ENCODE data around the gene PLOD3.
"Not testable (repeated sequence)": the region's sequence is repeated elsewhere in the genome, so short reads cannot be mapped to it uniquely, and the experiment has no call there.

Gene PLOD3

DNA sequence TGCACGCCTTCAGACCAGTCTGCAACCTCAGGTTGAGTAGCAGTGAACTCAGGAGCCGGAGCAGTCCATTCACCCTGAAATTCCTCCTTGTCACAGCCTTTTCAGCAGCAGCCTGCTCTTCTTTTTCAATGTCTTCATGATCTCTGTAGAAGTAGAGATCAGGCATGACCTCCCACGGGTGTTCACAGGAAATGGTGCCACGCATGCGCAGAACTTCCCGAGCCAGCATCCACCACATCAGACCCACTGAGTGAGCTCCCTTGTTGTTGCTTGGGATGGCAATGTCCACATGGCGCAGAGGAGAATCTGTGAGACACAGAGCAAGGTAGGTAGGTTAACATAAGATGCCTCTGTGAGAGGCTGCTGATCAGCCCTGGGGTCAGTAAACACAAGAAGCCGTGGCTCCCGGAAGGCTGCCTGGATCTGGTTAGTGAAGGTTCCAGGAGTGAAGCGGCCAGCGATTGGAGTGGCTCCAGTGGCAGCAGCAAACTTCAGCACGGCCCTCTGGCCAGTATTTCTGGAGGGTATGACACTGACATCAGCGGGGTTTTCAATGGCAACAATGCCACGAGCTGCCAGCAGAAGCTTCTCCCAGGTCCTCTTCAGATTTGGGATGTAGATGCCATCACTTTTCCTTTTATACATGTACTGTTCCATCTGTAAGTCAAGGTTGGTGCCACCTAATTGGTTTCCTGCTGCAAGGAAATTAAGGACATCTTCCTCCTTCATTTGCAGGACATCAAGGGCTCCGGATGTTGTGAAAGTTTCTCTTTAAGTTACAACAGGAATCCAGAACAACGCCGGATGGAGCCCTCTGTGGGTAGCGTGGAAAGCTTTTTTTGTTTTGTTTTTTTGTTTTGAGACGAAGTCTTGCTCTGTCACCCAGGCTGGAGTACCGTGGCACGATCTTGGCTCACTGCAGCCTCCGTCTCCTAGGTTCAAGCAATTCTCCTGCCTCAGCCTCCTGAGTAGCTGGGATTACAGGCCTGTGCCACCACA is 13.3 kb downstream of the PLOD3 start:
- Histone ChIP-seq H3K27me3 (replicated peaks in 2 of 5; ENCODE audit: control insufficient read depth in 4 of 5, insufficient read depth in 5 of 5, low read length in 4 of 5) (peaks cover 0 to 53% (median 22%) of the 10 kb centered on the region in 5 experiments), H3K36me3 (ENCODE audit: control insufficient read depth in 4 of 4, insufficient read depth in 4 of 4, low read length in 3 of 4) (peaks cover 0 to 21% (median 8%) of the 10 kb centered on the region in 4 experiments)
- CTCF ChIA-PET, result interaction anchor here (0.9 to 1.6 kb wide), 5 partner anchors 9 to 40 kb away, joined by 3 to 4 read pairs (median 3); partner anchors contain the start of genes PLOD3 and ZNHIT1
- POLR2A ChIA-PET, result interaction anchor here (0.5 kb wide), 1 partner anchor 60 kb away, joined by 3 read pairs; no protein-coding TSS in a partner anchor
- not testable (repeated sequence) for H3K4me3 ChIP-seq (ENCODE audit: control insufficient read depth in 1 of 7, extremely low read depth in 1 of 7, insufficient read depth in 4 of 7, low read depth in 2 of 7, low read length in 6 of 7); H3K27ac ChIP-seq (ENCODE audit: insufficient read depth in 1 of 2, low read depth in 1 of 2, low read length in 2 of 2, poor library complexity in 1 of 2, severe bottlenecking in 2 of 2); H3K9me3 ChIP-seq (ENCODE audit: control extremely low read depth in 1 of 5, control insufficient read depth in 4 of 5, insufficient read depth in 2 of 5, low read depth in 1 of 5, low read length in 4 of 5); DNase-seq; H3K4me1 ChIP-seq (ENCODE audit: control extremely low read depth in 1 of 4, control insufficient read depth in 4 of 4, insufficient read depth in 4 of 4, low read length in 3 of 4)
- WGBS (ENCODE audit: insufficient coverage), result 84% methylated on average over 16 of the region's 22 CpGs

DNA sequence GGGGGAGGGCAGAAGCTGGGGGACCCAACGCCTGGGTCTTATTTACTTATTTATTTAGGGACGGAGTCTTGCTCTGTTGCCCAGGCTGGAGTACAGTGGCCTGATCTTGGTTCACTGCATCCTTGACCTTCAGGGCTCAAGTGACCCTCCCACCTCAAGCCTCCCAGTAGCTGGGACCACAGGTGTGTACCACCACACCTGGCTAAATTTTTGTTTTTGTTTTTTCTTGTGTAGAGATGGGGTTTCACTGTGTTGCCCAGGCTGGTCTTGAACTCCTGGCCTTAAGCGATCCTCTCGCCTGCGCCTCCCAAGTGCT is 14.8 kb downstream of the PLOD3 start:
- peaks cover 0 to 10% (median 5%) of the 10 kb centered on the region in 4 experiments for H3K36me3 ChIP-seq (ENCODE audit: control insufficient read depth in 4 of 4, insufficient read depth in 4 of 4, low read length in 3 of 4)
- DNase-seq, result no peak
- POLR2A ChIA-PET, result no interaction called here
- H3K27ac ChIP-seq (ENCODE audit: insufficient read depth in 1 of 2, low read depth in 1 of 2, low read length in 2 of 2, poor library complexity in 1 of 2, severe bottlenecking in 2 of 2), result no peak overlapping the region
- 96% methylated on average over 5 of the region's 5 CpGs for WGBS (ENCODE audit: insufficient coverage)
- H3K9me3 ChIP-seq (ENCODE audit: control extremely low read depth in 1 of 5, control insufficient read depth in 4 of 5, insufficient read depth in 2 of 5, low read depth in 1 of 5, low read length in 4 of 5), result no peaks in the 10 kb centered on the region
- CTCF ChIA-PET, result interaction anchor here (1.0 to 1.8 kb wide), 4 partner anchors 9 to 59 kb away, joined by 3 to 6 read pairs (median 4); partner anchors contain the start of genes PLOD3 and ZNHIT1
- peaks cover 0 to 8% (median 6%) of the 10 kb centered on the region in 4 experiments for H3K4me1 ChIP-seq (ENCODE audit: control extremely low read depth in 1 of 4, control insufficient read depth in 4 of 4, insufficient read depth in 4 of 4, low read length in 3 of 4)
- peaks cover 0 to 64% (median 22%) of the 10 kb centered on the region in 5 experiments for H3K27me3 ChIP-seq (replicated peaks in 2 of 5; ENCODE audit: control insufficient read depth in 4 of 5, insufficient read depth in 5 of 5, low read length in 4 of 5)
- no peak overlapping the region for H3K4me3 ChIP-seq (ENCODE audit: control insufficient read depth in 1 of 7, extremely low read depth in 1 of 7, insufficient read depth in 4 of 7, low read depth in 2 of 7, low read length in 6 of 7)

DNA sequence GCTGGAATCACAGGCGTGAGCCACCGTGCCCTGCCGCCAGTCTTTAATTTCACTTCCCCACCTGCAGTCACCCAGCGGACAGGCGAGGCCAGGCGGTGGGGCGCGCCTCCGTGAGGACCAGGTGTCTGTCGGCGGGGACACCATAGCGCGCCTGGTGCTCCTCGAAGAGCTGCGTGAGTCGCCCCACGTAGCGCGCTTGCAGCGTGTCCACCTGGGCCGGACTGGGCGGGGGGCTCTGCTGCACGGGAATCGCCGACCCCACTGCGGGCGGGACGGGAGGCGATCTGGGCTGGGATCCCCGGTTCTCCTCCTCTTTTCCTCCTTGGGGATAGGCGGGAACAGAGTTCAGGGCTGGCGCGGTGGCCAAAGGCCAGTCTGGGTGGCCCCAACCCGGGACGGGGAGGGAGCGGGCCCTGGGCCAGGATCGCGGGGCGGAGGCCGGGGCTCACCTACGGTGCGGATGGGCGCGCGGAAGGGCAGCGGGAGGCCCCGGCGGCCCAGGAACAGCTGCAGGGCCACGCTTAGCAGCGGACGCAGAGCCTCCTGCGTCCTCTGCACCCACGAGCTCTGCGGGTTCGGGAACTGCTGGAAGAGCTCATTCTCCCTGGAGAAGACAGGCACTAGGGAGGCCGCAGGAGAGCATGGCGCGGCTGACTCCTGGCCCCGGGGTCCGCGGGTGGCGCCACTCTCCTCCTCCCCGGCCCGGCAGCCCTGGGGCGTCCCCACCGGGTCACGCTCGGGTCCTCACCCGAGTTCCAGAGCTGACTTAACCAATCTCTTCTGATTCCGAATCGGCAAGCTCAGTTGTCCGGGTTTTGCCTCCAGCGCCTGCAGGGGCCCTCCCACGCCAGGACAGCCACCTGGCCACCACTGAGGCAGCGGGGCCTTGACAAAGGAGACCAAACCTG is 15.4 kb downstream of the PLOD3 start:
- Histone ChIP-seq H3K4me3 (ENCODE audit: control insufficient read depth in 1 of 7, extremely low read depth in 1 of 7, insufficient read depth in 4 of 7, low read depth in 2 of 7, low read length in 6 of 7) (peak overlapping the region in 4 of 7 experiments; percentile 29 to 60 (median 40)), H3K36me3 (ENCODE audit: control insufficient read depth in 4 of 4, insufficient read depth in 4 of 4, low read length in 3 of 4) (peaks cover 0 to 10% (median 5%) of the 10 kb centered on the region in 4 experiments), H3K27me3 (replicated peaks in 2 of 5; ENCODE audit: control insufficient read depth in 4 of 5, insufficient read depth in 5 of 5, low read length in 4 of 5) (peaks cover 0 to 64% (median 22%) of the 10 kb centered on the region in 5 experiments), H3K27ac (ENCODE audit: insufficient read depth in 1 of 2, low read depth in 1 of 2, low read length in 2 of 2, poor library complexity in 1 of 2, severe bottlenecking in 2 of 2) (no peak overlapping the region), H3K9me3 (ENCODE audit: control extremely low read depth in 1 of 5, control insufficient read depth in 4 of 5, insufficient read depth in 2 of 5, low read depth in 1 of 5, low read length in 4 of 5) (no peaks in the 10 kb centered on the region), H3K4me1 (ENCODE audit: control extremely low read depth in 1 of 4, control insufficient read depth in 4 of 4, insufficient read depth in 4 of 4, low read length in 3 of 4) (peaks cover 0 to 8% (median 6%) of the 10 kb centered on the region in 4 experiments)
- ChIA-PET CTCF (interaction anchor here (1.0 to 1.8 kb wide), 4 partner anchors 10 to 58 kb away, joined by 3 to 6 read pairs (median 4); partner anchors contain the start of genes PLOD3 and ZNHIT1), POLR2A (interaction anchor here (0.7 kb wide), 1 partner anchor 197 kb away, joined by 4 read pairs; no protein-coding TSS in a partner anchor)
- WGBS (ENCODE audit: insufficient coverage), result 10% methylated on average over 67 of the region's 75 CpGs
- peak in 2 of 3 donors; percentile 35 to 50 for DNase-seq

DNA sequence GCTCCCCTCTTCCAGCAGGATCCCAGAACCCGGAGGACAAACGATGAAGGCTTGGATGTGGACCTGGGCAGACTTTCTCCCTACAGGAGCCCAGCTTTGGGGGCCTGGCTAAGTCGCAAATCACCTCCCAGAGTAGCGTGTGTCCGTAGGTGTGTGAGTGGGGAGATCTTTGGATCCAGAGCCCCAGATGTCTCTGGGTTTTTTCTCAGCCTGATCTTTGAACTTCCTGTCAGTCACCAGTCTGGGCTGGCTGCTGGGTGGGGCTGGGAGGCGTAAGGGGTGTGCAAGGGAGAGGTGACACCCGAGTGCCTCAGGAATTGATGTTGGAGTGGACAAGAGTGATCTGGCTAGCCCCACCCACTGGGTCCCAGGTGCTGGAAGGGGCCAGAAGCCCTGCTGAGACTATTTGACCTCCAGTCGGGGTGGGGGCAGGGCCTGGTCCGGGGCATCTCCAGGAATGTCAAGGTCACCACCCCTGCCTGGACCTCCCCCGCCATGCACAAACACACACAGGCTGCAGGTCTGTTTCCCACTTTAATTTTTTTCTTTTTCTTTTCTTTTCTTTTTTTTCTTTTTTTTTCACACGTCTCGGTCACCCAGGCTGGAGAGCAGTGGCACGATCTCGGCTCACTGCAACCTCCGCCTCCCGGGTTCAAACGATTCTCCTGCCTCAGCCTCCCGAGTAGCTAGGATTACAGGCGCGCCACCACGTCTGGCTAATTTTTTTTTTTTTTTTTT is 16.4 kb downstream of the PLOD3 start, which contains the start of gene MOGAT3:
TSS of gene MOGAT3 (minus strand) at position 175 of the 738 bp plus-strand sequence. CDS start 182 bp downstream, outside the sequence.
- POLR2A ChIA-PET, result interaction anchor here (0.7 kb wide), 1 partner anchor 198 kb away, joined by 4 read pairs; no protein-coding TSS in a partner anchor

DNA sequence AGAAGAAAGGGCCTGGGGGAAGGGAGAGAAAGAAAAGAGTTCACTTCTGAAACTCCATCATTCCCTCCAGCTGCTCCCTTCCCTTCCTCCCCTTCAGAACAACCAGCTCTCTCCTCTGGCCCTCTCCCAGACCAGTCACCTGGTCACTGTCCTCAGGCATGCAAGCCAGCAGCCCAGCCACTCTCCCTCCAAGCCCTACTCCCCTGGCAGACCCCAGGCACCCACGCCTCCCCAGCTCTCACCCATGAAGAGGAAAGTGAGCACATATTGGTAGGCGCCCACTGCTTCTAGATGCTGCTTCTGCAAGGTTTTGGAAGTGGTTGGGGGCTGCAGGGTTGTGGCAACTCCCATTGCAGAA is 16.9 kb downstream of the PLOD3 start:
- Histone ChIP-seq H3K27ac (ENCODE audit: insufficient read depth in 1 of 2, low read depth in 1 of 2, low read length in 2 of 2, poor library complexity in 1 of 2, severe bottlenecking in 2 of 2) (no peak overlapping the region), H3K4me1 (ENCODE audit: control extremely low read depth in 1 of 4, control insufficient read depth in 4 of 4, insufficient read depth in 4 of 4, low read length in 3 of 4) (peaks cover 0 to 8% (median 6%) of the 10 kb centered on the region in 4 experiments), H3K4me3 (ENCODE audit: control insufficient read depth in 1 of 7, extremely low read depth in 1 of 7, insufficient read depth in 4 of 7, low read depth in 2 of 7, low read length in 6 of 7) (no peak overlapping the region), H3K36me3 (ENCODE audit: control insufficient read depth in 4 of 4, insufficient read depth in 4 of 4, low read length in 3 of 4) (no peaks in the 10 kb centered on the region), H3K27me3 (replicated peaks in 2 of 5; ENCODE audit: control insufficient read depth in 4 of 5, insufficient read depth in 5 of 5, low read length in 4 of 5) (peaks cover 0 to 64% (median 22%) of the 10 kb centered on the region in 5 experiments), H3K9me3 (ENCODE audit: control extremely low read depth in 1 of 5, control insufficient read depth in 4 of 5, insufficient read depth in 2 of 5, low read depth in 1 of 5, low read length in 4 of 5) (no peaks in the 10 kb centered on the region)
- CTCF ChIA-PET, result interaction anchor here (0.6 to 1.3 kb wide), 4 partner anchors 12 to 367 kb away, joined by 3 to 4 read pairs (median 4); no protein-coding TSS in a partner anchor
- 80% methylated on average over 1 of the region's 2 CpGs for WGBS (ENCODE audit: insufficient coverage)
- DNase-seq, result no peak
- POLR2A ChIA-PET, result no interaction called here

More for the DNA sequence above, 16.4 kb downstream of the PLOD3 start, which contains the start of gene MOGAT3:
- Histone ChIP-seq H3K27me3 (replicated peaks in 2 of 5; ENCODE audit: control insufficient read depth in 4 of 5, insufficient read depth in 5 of 5, low read length in 4 of 5) (peaks cover 0 to 64% (median 22%) of the 10 kb centered on the region in 5 experiments), H3K27ac (ENCODE audit: insufficient read depth in 1 of 2, low read depth in 1 of 2, low read length in 2 of 2, poor library complexity in 1 of 2, severe bottlenecking in 2 of 2) (no peak within 1 kb of the TSS), H3K4me1 (ENCODE audit: control extremely low read depth in 1 of 4, control insufficient read depth in 4 of 4, insufficient read depth in 4 of 4, low read length in 3 of 4) (peaks cover 0 to 8% (median 6%) of the 10 kb centered on the region in 4 experiments), H3K4me3 (ENCODE audit: control insufficient read depth in 1 of 7, extremely low read depth in 1 of 7, insufficient read depth in 4 of 7, low read depth in 2 of 7, low read length in 6 of 7) (peak within 1 kb of the TSS in 4 of 7 experiments; percentile 29 to 60 (median 40)), H3K9me3 (ENCODE audit: control extremely low read depth in 1 of 5, control insufficient read depth in 4 of 5, insufficient read depth in 2 of 5, low read depth in 1 of 5, low read length in 4 of 5) (no peaks in the 10 kb centered on the region), H3K36me3 (ENCODE audit: control insufficient read depth in 4 of 4, insufficient read depth in 4 of 4, low read length in 3 of 4) (peaks cover 0 to 4% (median 2%) of the 10 kb centered on the region in 4 experiments)
- CTCF ChIA-PET, result interaction anchor here (1.0 to 1.3 kb wide), 2 partner anchors 13 to 82 kb away, joined by 3 to 4 read pairs; no protein-coding TSS in a partner anchor
- no peak for DNase-seq
- WGBS (ENCODE audit: insufficient coverage), result 39% methylated on average over 13 of the region's 21 CpGs

DNA sequence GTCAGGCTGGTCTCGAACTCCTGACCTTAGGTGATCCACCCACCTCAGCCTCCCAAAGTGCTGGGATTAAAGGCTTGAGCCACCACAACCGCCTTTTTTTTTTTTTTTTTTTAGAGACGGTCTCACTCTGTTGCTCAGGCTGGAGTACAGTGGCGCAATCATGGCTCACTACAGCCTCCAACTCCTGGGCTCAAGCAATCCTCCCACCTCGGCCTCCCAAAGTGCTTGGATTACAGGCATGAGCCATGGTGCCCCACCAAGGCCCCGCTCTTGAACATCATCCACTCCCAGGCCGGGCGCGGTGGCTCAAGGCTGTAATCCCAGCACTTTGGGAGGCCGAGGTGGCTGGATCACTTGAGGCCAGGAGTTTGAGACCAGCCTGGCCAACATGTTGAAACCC is 17.9 kb downstream of the PLOD3 start:
- POLR2A ChIA-PET, result not testable (repeated sequence)

More for the DNA sequence above, 17.9 kb downstream of the PLOD3 start:
- CTCF ChIA-PET, result interaction anchor here (0.7 to 1.3 kb wide), 4 partner anchors 14 to 305 kb away, joined by 3 to 4 read pairs (median 4); no protein-coding TSS in a partner anchor
- H3K27me3 ChIP-seq (replicated peaks in 2 of 5; ENCODE audit: control insufficient read depth in 4 of 5, insufficient read depth in 5 of 5, low read length in 4 of 5), result peaks cover 0 to 62% (median 22%) of the 10 kb centered on the region in 5 experiments
- H3K27ac ChIP-seq (ENCODE audit: insufficient read depth in 1 of 2, low read depth in 1 of 2, low read length in 2 of 2, poor library complexity in 1 of 2, severe bottlenecking in 2 of 2); H3K4me3 ChIP-seq (ENCODE audit: control insufficient read depth in 1 of 7, extremely low read depth in 1 of 7, insufficient read depth in 4 of 7, low read depth in 2 of 7, low read length in 6 of 7); H3K36me3 ChIP-seq (ENCODE audit: control insufficient read depth in 4 of 4, insufficient read depth in 4 of 4, low read length in 3 of 4); H3K9me3 ChIP-seq (ENCODE audit: control extremely low read depth in 1 of 5, control insufficient read depth in 4 of 5, insufficient read depth in 2 of 5, low read depth in 1 of 5, low read length in 4 of 5); H3K4me1 ChIP-seq (ENCODE audit: control extremely low read depth in 1 of 4, control insufficient read depth in 4 of 4, insufficient read depth in 4 of 4, low read length in 3 of 4); DNase-seq: not testable (repeated sequence)
- WGBS (ENCODE audit: insufficient coverage), result 94% methylated on average over 10 of the region's 10 CpGs

Data from common myeloid progenitor, CD34-positive (primary cell).